ENCODE data around the gene TSFM. TPM values are rescaled to one million over a fixed set of nuclear protein-coding genes. Genes with fewer than 3 reads are reported as not detected.

Gene TSFM
- total and polyA plus RNA-seq, 2 of the 13 experiments (the other 11 are each of a cell fraction or from before 2014, with no cell fraction given), result 29.8 to 68.3 TPM

DNA sequence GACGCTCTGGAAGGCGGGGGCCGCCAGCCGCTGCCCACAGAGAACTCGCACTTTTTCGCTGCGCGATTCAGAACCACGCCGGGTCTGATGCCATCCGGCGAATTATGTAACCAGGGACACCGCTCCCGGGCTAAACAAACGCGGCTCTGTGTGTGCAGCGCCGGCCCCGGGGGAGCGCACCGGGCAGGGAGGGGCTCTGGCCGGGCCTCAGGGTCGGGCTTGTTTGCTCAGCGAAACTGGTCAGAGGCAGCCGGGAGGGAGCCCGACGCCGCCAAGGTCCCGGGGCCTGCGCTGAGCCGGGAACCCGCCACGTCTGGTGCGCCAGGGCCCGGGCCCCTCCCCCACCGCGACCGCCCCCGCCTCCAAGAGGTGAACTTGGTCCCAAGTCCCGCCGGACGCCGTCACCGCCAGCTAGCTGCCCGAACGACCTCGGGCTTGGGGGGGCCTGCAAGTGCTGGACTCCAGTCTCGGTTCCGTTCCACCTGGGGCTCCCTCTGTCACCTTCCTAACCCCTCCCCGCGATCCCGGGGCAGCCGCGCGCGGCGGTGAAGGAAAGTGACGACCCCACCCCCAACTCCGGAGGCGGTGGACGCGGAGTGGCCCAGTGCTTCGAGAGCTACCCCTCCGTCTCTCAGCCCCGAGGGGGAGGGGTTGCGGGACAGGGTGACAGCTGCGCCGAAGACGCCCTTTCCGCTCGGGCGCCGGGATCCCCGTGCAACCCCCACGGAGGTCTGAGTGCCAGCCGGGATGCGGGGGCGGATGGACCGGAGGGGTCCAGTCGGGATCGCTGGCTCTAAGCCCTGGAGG, 63.1 kb downstream of the TSFM start (continued):
- no peak; the same call in 1 of the 2 replicates for TF ChIP-seq ZNF264 (CRISPR knock-in tag; IDR thresholded peaks at IDR 0.05)
- no peak for TF ChIP-seq EZH2 (conservative IDR thresholded peaks at IDR 0.05; ENCODE audit: low read depth, low read length)
- TF ChIP-seq ZNF296 (CRISPR knock-in tag; conservative IDR thresholded peaks at IDR 0.05), result no peak; the same call in 1 of the 2 replicates
- no peak for TF ChIP-seq GABPA (IDR thresholded peaks at IDR 0.05; ENCODE audit: low read depth, low read length)
- TF ChIP-seq GABPA (CRISPR knock-in tag; IDR thresholded peaks at IDR 0.05; ENCODE audit: low read depth), result no peak
- peak; percentile 52; the same call in 1 of the 2 replicates for TF ChIP-seq ZNF670 (CRISPR knock-in tag; IDR thresholded peaks at IDR 0.05; ENCODE audit: borderline replicate concordance)
- peak; percentile 54; the same call in 1 of the 2 replicates for TF ChIP-seq ZSCAN5A (CRISPR knock-in tag; IDR thresholded peaks at IDR 0.05; ENCODE audit: borderline replicate concordance)
- TF ChIP-seq REL (CRISPR knock-in tag; conservative IDR thresholded peaks at IDR 0.05), result 0 out of 2 replicates have a peak, but pooled peaks have one; percentile 77
- peak; percentile 78 for TF ChIP-seq ZNF687 (CRISPR knock-in tag; IDR thresholded peaks at IDR 0.05)
- TF ChIP-seq JARID2 (CRISPR knock-in tag; IDR thresholded peaks at IDR 0.05; ENCODE audit: insufficient replicate concordance), result no peak
- no peak for TF ChIP-seq ZNF512 (CRISPR knock-in tag; IDR thresholded peaks at IDR 0.05)
- no peak for TF ChIP-seq SRSF9 (IDR thresholded peaks at IDR 0.05; ENCODE audit: borderline replicate concordance, insufficient read depth, low read depth, low read length, poor library complexity, severe bottlenecking)
- peak; percentile 63; the same call in 1 of the 2 replicates for TF ChIP-seq SP4 (CRISPR knock-in tag; IDR thresholded peaks at IDR 0.05)
- TF ChIP-seq RELA (CRISPR knock-in tag; IDR thresholded peaks at IDR 0.05), result 0 out of 2 replicates have a peak, but pooled peaks have one; percentile 30
- TF ChIP-seq, protein P1, sequence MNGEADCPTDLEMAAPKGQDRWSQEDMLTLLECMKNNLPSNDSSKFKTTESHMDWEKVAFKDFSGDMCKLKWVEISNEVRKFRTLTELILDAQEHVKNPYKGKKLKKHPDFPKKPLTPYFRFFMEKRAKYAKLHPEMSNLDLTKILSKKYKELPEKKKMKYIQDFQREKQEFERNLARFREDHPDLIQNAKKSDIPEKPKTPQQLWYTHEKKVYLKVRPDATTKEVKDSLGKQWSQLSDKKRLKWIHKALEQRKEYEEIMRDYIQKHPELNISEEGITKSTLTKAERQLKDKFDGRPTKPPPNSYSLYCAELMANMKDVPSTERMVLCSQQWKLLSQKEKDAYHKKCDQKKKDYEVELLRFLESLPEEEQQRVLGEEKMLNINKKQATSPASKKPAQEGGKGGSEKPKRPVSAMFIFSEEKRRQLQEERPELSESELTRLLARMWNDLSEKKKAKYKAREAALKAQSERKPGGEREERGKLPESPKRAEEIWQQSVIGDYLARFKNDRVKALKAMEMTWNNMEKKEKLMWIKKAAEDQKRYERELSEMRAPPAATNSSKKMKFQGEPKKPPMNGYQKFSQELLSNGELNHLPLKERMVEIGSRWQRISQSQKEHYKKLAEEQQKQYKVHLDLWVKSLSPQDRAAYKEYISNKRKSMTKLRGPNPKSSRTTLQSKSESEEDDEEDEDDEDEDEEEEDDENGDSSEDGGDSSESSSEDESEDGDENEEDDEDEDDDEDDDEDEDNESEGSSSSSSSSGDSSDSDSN (CRISPR knock-in tag; IDR thresholded peaks at IDR 0.05), result peak; percentile 90
- TF ChIP-seq MIER3 (CRISPR knock-in tag; IDR thresholded peaks at IDR 0.05; ENCODE audit: borderline replicate concordance), result peak; percentile 77; the same call in 1 of the 2 replicates
- no peak for TF ChIP-seq BRD4 (CRISPR knock-in tag; IDR thresholded peaks at IDR 0.05)
- TF ChIP-seq ZNF121 (CRISPR knock-in tag; IDR thresholded peaks at IDR 0.05), result no peak
- TF ChIP-seq ZNF350 (CRISPR knock-in tag; IDR thresholded peaks at IDR 0.05; ENCODE audit: borderline replicate concordance, low read depth), result no peak; the same call in 1 of the 2 replicates
